CD4-positive, alpha-beta T cell treated with Interleukin-15 for 1 hour (primary cell): ENCODE results near the gene ATP1A3.
A peak's percentile ranks its signal among the peaks of the same experiment; 100 is the strongest.
"Not testable (repeated sequence)": the region's sequence is repeated elsewhere in the genome, so short reads cannot be mapped to it uniquely, and the experiment has no call there.

Experiments
- DNase-seq: peaks from one replicate; pipeline ENCODE4 v3.0.0-alpha.2; 2020

Gene ATP1A3

DNA sequence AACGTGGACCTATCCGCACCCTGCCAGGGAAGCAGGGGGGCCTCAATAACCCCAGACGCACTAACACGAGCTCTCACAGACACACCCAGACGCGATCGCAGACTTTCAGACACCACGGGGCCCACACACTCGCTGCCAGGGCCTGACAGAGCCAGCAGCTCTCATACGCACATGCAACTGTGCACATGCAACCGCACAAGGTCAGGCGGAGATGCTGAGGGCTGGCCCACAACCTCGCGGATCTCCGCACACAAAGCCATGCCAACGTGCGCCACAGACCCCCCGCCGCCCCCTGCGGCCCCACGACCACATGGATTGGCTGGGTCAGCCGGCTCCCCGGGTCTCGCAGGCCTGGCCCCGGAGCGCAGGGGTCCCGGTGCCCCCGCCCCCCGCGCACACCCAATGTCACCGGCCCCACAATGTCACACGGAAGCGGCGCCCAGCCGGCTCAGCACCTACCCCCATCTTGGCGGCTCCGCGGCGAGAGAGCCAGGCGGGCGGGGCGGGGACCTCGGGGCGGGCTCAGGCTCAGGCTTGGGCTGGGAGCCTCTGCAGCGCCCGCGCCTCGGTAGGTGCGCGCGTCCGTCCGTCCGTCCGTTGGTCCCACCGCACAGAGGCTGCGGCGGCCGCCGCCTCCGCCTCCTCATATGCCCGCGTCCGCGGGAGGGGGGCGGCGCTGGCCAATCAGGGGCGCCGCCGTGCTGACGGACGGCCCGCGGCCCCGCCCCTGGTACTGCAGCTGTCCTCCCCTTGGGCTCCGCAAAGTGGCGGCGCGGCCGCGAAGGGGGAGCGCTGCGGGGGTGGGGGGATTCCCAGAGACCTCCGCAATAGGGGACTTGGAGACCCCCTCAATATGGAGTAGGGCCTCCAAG is at the start of gene ATP1A3:
ATP1A3 (minus strand) TSS at position 619 of the 872 bp plus-strand sequence; CDS start at position 465, 154 bp downstream.
- DNase-seq = peak; percentile 67

DNA sequence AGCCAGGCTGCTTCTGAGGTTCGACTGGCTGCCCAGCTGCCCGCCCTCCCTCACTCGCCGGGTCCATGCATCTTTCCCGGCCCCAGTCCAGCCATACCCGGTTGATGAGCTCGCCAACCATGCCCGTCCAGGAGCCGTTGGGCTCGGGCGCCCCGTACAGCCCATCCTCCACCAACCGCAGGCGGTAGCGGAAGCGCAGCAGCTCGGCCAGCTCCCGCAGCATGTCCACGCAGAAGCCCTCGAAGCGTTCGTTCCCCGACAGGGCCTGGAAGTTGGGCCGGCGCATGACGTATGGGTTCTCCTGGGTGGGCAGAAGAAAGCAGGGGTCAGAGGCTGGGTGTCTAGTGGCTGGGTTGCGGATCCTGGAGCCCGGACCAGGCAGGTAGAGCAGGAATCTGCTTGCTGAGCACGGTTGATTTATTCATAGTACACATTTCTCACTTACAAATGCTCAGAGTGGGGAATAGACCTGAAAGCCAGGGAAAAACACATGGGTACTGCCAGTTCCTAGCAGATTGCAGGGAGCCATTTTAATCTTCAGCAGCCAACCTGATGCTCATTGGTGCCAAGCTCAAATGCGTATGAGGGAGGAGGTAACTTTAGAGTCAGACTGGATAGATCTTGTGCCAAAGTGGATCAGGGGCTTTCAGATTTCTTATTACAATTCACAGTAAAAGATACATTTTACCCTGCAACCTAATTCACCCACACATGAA is 48.6 kb upstream of the ATP1A3 start:
- DNase-seq = no peak

DNA sequence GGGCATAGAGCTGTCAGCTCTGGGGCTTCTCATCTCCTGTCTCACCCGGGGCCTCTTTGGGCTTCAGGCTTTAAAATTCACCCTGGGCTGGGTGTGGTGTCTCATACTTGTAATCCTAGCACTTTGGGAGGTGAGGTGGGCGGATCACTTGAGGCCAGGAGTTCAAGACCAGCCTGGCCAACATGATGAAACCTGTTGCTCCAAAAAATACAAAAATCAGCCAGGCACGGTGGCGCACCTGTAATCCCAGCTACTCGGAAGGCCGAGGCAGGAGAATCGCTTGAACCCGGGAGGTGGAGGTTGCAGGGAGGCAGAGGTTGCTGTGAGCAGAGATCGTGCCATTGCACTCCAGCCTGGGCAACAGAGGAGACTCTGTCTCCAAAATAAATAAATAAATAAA is 46.5 kb upstream of the ATP1A3 start:
- not testable (repeated sequence) for DNase-seq

DNA sequence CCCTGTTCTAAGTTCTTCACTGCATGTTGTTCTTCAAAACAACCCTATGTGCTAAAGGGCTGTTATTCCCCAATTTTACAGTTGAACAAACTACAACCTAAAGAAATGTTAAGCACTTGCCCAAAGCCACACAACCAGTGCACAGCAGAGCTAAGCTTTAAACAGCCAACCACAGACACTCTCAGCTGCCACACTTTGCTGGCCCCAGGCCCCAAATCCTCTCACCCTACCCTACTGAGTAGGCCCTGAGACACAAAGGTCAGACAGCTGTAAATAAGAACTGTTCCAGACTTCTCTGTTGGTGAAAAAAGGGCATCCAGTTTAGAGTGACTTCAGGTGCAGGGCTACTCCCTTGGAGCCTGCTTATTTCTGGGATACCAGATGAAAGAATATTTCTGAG is 46.0 kb upstream of the ATP1A3 start:
- no peak for DNase-seq

DNA sequence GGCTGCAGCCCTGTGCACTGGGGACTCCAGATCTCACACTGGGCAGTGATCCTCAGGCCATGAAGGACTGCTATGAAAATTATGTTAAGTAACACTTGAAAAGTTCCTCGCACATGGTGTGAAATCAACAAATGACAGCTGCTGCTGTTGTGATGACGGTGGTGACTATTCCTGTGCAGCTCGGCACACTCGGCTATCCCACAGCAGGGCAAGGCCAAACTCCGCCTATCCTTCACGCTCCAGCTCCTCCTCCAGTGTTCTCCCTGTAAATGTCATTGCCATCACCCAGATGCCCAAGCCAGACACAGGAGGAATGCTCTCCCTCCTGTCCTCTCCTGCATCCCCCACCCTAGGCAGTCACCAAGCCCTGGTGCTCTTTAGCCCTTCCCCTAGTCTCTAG is 44.6 kb upstream of the ATP1A3 start:
- no peak for DNase-seq

DNA sequence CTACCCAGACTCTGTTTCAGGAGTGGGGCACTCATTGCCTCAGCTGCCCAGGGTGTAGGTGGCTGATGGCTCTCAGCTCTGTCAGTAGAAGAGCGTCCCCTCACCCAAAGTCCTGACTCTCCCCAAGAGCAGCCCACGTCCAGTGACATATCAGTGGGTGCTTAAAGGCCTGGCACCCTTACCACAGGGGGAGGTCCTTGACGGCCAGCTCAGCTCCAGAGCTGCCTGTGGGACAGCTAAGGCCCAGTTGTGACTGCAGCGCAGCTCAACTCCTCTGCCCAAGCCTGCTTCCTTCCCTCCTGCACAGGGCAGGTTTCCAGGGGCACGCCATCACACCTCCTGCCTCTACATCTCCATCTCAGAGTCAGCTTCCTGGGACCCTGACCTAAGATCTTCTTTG is 43.6 kb upstream of the ATP1A3 start:
- no peak for DNase-seq

DNA sequence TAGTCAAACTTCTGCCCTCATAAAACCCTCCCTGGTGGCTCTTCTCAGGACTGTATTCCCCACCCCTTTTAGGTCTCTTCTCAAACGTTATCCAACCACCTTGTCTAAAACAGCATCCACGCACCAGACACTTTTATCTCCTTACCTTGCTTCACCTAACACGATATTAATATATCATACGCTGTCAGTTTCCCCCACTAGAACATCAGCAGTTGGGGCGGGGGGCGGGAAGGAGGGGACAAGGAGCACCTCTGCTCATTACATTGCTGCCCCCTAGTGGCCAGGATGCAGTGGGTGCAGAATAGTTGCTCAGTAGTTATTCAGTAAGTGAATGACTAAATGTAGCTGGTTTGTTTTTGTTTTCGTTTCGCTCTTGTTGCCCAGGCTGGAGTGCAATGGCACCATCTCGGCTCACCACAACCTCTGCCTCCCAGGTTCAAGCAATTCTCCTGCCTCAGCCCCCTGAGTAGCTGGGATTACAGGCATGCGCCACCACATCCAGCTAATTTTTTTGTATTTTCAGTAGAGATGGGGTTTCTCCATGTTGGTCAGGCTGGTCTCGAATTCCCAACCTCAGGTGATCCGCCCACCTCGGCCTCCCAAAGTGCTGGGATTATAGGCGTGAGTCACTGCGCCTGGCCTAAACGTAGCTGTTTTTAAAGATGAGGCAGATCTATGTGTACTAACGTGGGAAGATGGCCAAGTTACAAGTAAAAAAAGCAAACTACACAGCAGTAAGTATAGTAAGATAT is 40.8 kb upstream of the ATP1A3 start:
- peak; percentile 55 for DNase-seq

DNA sequence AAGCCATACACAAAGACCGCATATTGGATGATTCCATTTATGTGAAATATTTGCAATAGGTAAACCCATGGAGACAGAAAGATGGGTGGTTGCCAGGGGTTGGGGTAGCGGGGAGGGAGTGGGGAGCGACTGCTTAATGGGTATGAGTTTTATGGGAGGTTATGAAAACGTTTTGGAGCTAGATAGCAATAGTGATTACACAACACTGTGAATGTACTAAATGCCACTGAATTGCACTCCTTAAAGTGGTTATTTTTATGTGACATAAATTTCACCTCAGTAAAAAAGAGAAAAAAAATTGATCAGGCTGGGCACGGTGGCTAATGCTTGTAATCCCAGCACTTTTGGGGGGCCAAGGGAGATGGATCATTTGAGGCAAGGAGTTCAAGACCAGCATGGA is 39.4 kb upstream of the ATP1A3 start:
- no peak for DNase-seq

DNA sequence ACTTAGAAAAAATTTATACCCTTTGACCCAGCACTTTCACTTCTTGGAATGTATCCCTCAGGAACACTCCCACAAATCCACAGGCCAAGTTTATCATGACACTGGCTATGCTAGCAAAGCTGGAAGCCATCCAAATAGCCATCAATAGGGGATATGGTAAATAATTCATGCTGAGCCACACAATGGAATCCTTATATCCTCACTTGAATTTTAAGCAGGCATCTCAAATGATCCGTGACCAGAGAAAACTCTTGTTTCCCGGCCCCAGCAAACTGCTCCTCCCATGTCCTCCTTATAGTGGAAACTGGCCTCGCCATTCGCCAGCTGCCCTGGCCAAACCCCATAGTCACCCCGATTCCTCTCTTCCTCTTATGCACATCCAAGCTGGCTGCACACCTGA is 38.4 kb upstream of the ATP1A3 start:
- DNase-seq = no peak

DNA sequence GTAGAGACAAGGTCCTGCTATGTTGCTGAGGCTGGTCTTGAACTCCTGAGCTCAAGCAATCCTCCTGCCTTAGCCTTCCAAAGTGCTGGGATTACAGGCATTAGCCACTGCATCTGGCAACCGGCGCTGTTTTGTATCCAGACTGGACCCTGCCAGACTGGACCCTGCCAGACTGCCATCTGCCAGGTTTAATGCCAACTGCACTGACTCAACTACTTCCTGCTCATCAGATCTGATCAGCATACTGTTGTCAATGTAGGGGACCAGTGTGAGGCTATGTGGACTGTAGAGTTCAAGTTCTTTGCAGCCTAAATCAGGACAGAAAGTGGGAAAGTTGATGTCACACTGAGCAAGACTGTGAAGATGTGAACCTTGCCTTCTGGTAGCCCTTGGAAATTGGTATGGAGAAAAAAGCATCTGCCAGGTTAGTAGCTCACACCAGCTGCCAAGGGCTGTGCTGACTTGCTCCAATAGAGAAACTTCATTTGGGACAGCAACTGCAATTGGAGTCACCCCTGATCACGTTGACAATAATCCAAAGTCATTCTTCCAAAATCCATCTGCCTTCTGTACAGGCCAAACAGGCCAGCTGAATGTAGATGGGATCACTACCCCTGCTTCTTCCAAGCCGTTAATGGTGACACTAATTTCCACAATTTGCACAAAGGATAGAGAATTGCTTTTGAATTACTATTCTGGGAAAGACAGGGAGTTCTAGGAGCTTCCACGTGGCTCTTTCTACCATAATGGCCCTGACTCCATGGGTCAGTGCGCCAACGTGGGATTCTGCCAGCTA is 36.8 kb upstream of the ATP1A3 start:
- no peak for DNase-seq

DNA sequence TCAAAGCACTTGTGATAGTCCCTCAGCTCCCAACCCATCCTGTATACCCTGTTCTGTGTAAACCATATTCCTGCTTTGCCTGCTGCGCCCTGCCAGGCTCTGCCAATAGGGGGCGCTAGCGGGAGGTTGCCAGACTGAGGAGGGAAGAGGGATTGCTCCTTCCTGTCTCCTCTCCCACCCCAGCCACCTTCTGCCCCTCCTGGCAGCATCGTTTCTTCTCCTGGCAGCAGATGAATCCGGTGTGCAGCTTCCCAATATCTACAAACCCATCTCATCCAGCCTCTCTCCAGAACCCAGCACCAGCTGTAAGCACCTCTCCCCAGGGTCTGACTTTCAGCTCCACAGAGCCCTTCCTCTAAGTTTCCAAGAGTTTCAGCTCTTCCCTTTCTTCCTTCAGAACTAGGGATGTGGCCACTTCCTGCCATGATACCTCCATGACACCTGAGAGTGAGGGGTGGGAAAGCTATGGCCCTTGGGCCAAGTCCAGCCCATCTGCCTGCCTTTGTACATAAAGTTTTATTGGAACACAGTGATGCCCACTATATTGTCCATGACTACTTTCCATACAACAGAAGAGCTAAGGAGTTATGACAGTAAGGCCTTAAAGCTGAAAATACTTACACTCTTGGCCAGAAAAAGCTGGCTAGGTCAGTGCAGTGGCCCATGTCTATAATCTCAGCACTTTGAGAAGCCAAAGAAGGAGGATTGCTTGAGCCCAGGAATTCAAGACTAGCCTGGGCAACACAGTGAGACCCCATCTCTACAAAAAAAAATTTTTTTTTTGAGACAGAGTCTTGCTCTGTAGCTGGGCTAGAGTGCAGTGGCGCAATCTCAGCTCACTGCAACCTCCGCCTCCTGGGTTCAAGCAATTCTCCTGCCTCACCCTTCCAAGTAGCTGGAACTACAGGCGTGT is 34.5 kb upstream of the ATP1A3 start:
- DNase-seq = no peak

DNA sequence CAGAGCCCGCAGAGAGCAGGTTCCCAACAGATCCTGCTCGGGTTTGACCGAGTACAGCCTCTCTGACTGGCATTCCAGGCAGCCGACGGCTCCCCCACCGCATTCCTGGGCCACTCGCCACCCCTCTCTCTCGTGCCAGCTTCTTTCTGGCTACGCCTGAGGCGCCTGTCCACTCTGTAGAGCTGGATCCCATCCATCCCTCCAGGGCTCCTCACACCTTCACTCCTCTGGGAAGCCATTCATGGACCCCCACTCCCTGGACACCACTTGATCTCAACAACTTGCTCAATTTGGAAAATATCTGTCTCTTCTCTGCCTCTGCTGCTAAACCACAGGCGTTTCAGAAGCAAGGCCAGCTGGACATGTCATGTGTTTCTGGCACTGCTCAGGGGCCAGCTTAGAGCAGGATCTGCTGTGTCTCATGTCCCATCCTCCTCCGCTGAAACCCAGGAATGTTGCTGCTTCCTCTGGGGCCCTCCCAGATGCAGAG is 30.6 kb upstream of the ATP1A3 start:
- no peak for DNase-seq

DNA sequence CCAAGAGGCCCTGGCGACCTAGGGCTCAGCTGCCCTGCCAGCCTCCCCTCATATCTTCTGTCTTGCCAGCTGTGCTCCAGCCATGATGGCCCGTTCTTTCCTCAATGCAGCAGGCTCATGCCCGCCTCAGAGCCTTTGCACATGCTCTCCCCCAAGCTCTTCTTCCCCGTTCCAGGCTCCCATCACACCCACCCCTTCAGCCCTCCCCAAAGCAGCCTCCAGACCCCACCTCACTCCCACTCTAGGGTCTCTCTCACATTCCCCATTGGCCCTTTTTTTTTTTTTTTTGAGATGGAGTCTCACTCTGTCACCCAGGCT is 29.9 kb upstream of the ATP1A3 start:
- DNase-seq = no peak

DNA sequence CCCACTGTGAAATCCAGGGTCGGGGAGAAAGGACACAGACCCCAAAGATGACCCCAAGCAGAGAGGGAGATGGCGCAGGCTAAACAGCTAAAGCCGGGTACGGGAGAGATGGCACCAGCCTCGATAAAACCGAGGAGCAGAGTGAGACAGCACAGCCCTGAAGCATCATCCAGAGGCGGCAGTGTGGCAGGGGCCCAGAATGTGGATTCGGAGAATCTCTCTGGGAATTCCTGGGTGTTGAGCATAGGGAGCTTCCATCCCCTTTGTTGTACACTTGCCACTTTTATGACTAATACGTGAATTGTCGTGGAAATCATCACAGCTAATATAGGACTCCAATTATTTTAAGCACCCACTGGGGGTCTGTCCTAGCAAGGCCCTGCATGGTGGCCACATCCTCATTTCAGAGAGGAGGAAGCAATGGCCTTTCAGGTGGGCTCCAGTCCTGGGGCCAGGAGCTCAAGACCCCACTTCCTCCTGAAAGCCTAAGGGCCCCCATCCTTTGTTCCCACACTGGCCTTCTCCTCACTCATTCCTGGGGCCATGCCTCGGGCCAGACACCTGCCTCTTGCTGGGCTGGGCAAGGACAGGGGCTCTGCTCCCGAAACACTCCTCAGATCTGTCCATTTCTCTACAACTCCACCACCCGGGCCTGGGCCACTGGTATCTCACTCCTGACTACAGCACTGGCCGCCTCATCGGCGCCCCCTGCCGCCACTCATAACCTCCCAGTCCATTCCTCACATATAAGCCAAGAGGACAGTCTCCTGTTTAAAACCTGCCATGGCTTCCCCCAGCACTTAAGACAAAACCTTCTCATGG is 29.3 kb upstream of the ATP1A3 start:
- no peak for DNase-seq

DNA sequence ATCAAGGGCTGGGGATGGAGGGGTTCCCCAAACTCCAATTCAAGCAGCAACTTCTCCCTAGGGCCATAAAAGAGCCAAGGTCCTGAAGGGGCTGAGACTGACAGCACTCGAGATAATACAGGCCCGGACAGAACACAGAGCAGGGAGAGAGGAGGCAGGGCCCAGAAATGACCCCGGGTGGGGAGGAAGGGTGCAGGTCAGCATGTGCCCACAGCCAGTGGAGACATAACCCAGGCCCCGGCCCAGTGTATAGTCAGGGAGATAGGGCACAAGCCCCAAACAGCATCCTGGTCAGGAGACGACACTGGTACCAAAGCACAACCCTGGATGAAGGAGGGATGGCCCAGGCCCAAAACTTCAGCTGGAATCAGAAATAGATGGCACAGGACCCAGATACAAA is 28.6 kb upstream of the ATP1A3 start:
- DNase-seq = no peak

DNA sequence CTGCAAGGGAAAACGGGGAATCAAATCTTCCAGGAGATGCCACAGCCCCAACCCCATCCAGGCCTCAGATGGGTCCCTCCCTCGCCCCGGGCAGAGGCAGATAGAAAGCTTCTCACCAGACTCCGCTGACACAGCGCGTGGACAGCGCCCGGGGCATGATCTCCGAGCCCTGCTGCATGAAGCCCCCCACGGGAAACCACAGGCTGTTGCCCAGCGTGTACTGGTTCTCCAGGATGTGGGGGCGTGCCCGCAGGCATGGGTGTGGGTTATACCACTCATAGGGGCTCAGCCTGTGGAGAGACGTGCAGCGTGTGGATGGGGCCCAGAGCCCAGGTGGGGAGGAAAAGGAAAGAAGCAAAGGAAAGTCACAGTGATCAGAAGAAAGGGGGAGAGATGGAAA is 27.2 kb upstream of the ATP1A3 start:
- DNase-seq = no peak

DNA sequence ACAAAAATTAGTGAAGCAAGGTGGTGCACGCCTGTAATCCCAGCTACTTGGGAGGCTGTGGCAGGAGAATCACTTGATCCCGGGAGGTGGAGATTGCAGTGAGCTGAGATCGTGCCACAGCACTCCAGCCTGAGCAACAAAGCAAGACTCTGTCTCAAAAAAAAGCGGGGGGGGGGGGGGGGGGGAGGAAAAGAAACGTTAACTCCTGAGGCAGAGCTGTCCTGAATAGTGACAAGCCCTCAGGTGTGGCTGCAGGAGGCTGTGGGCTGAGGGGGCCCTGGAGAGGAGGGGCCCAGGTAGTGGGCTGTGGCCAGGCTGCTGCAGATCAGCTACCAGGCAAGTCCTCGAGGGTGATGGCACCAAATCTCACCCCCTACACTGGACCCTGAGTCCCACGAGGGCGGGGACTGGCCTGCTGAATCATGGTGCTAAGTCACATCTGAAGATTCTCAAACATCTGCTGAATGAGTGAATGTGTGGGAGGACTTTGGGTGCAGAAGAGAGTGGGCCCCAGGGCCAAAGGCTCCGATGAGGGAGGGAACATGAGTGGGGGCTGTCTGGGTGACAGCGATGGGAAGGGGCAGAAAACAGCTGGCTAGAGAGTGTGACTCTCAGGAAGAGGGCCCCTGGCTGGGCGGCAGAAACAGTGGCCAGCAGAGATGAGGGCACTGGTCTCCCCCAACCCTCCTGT is 24.6 kb upstream of the ATP1A3 start:
- DNase-seq = no peak

DNA sequence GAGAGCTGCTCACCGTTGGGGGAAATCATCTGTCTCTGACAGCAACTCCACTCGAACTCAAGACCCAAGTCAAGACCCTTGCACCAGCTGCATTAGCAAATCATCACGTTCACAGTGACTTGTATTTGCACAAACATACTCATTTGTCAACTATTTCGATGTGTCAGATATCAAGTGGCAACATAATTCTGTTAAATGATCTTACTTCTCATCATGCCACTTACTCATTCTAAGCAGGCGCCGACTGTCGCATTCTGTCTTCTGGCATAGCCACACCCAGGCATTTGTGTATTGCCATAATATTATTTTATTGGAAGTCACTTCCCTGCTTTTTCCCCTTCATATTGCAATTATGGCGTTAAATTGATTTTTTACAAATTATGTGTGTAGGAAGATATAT is 23.0 kb upstream of the ATP1A3 start:
- no peak for DNase-seq

DNA sequence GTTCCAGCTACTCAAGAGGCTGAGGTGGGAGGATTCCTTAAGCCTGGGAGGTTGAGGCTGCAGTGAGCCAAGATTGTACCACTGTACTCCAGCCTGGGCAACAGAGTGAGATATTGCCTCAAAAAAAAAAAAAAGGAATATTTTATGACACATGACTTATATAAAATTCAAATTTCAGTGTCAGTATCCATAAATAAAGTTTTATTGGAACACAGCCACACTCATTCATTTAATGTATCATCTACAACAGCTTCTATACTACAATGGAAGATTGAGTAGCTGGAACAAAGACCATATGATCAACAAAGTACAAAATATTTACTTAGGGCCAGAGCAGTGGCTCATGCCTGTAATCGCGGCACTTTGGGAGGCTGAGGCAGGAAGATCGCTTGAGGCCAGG is 18.7 kb upstream of the ATP1A3 start:
- not testable (repeated sequence) for DNase-seq
